CD14-positive monocyte (primary cell): ENCODE data around the gene FAM25A. TPM values are rescaled to one million over a fixed set of nuclear protein-coding genes. Genes with fewer than 3 reads are reported as not detected.
"Not testable (repeated sequence)": the region's sequence is repeated elsewhere in the genome, so short reads cannot be mapped to it uniquely, and the experiment has no call there.

Experiments
- DNase-seq, 3 donors: peaks; one replicate each; pipeline ENCODE4 v3.0.0-alpha.2; 2011 to 2022
- H2AFZ ChIP-seq: 2 replicates; pipeline ENCODE4 v1.6.0; 2012; ENCODE audit warnings: mild to moderate bottlenecking, low read depth, low read length, inconsistent platforms; ENCODE audit not compliant: insufficient read depth, poor library complexity, severe bottlenecking
- H3K27ac ChIP-seq, 2 donors: 1 replicate in 1 of 2; 2 replicates in 1 of 2; pipeline ENCODE4 v1.5.1; 2012 to 2013; ENCODE audit warnings: low read length in 2 of 2, control low read depth in 1 of 2, inconsistent platforms in 1 of 2, low read depth in 1 of 2, mild to moderate bottlenecking in 1 of 2
- H3K27me3 ChIP-seq, 2 donors: one replicate each; pipeline versions ENCODE4 v1.6.0 to v1.6.1; 2011 to 2013; ENCODE audit warnings: low read length in 2 of 2; ENCODE audit not compliant: control insufficient read depth in 2 of 2, insufficient read depth in 2 of 2
- H3K36me3 ChIP-seq, 2 donors: replicated peaks in 1 of 2; 1 replicate in 1 of 2; 2 replicates in 1 of 2; pipeline versions ENCODE4 v1.5.1 to v1.6.1; 2012 to 2013; ENCODE audit warnings: low read length in 2 of 2, control low read depth in 1 of 2, inconsistent platforms in 1 of 2, mild to moderate bottlenecking in 1 of 2; ENCODE audit not compliant: insufficient read depth in 2 of 2, control insufficient read depth in 1 of 2
- H3K4me1 ChIP-seq, 2 donors: 1 replicate in 1 of 2; 2 replicates in 1 of 2; pipeline versions ENCODE4 v1.5.1 to v1.6.1; 2012 to 2013; ENCODE audit warnings: low read length in 2 of 2, control low read depth in 1 of 2, inconsistent platforms in 1 of 2, mild to moderate bottlenecking in 1 of 2, moderate library complexity in 1 of 2; ENCODE audit not compliant: insufficient read depth in 2 of 2, control insufficient read depth in 1 of 2
- H3K4me2 ChIP-seq: replicated peaks from 2 replicates; pipeline ENCODE3; 2012; ENCODE audit warnings: low read length, moderate library complexity, mild to moderate bottlenecking; ENCODE audit not compliant: poor library complexity, severe bottlenecking; ENCODE audit errors: extremely low read depth
- H3K4me3 ChIP-seq, 3 experiments: fragments of 200-600 bp in 1 of 3; sonication (generic) in 1 of 3; replicated peaks in 1 of 3; 1 replicate in 2 of 3; 2 replicates in 1 of 3; pipeline ENCODE4 v1.5.1; 2011 to 2013; ENCODE audit warnings: low read length in 3 of 3, mild to moderate bottlenecking in 3 of 3, control low read depth in 2 of 3, low read depth in 2 of 3, inconsistent platforms in 1 of 3, moderate library complexity in 1 of 3
- H3K79me2 ChIP-seq: 2 replicates; pipeline ENCODE4 v1.6.0; 2012; ENCODE audit warnings: mild to moderate bottlenecking, control low read depth, inconsistent platforms, low read length, moderate library complexity; ENCODE audit not compliant: insufficient read depth
- H3K9ac ChIP-seq: 2 replicates; pipeline ENCODE4 v1.6.0; 2017; ENCODE audit warnings: low read length, mild to moderate bottlenecking; ENCODE audit not compliant: insufficient read depth, poor library complexity, severe bottlenecking
- H3K9me3 ChIP-seq, 2 donors: replicated peaks in 1 of 2; 1 replicate in 1 of 2; 2 replicates in 1 of 2; pipeline versions ENCODE4 v1.5.1 to v1.6.1; 2012 to 2013; ENCODE audit warnings: low read length in 2 of 2, control low read depth in 1 of 2; ENCODE audit not compliant: control insufficient read depth in 1 of 2, insufficient read depth in 1 of 2
- H4K20me1 ChIP-seq: 2 replicates; pipeline ENCODE4 v1.6.0; 2012; ENCODE audit warnings: mild to moderate bottlenecking, low read length, control low read depth, moderate library complexity; ENCODE audit not compliant: insufficient read depth
- H3K27ac Mint-ChIP-seq, 7 donors: one replicate each; pipeline ENCODE4 v1.8.0; 2020; ENCODE audit warnings: mild to moderate bottlenecking in 7 of 7, mixed read lengths in 7 of 7, moderate library complexity in 6 of 7, inconsistent platforms in 2 of 7
- H3K27me3 Mint-ChIP-seq, 3 donors: one replicate each; pipeline ENCODE4 v1.8.0; 2021 to 2022; ENCODE audit warnings: low read depth in 3 of 3, mild to moderate bottlenecking in 3 of 3, mixed read lengths in 3 of 3, moderate library complexity in 3 of 3, inconsistent platforms in 1 of 3
- H3K36me3 Mint-ChIP-seq, 2 donors: one replicate each; pipeline ENCODE4 v1.8.0; 2020; ENCODE audit warnings: mixed read lengths in 2 of 2, inconsistent platforms in 1 of 2, mild to moderate bottlenecking in 1 of 2
- H3K4me1 Mint-ChIP-seq: one replicate; pipeline ENCODE4 v1.8.0; 2020; ENCODE audit warnings: mild to moderate bottlenecking, mixed read lengths
- H3K4me3 Mint-ChIP-seq, 2 donors: one replicate each; pipeline ENCODE4 v1.8.0; 2020; ENCODE audit warnings: mild to moderate bottlenecking in 2 of 2, mixed read lengths in 2 of 2, moderate library complexity in 1 of 2
- H3K9me3 Mint-ChIP-seq, 7 donors: one replicate each; pipeline ENCODE4 v1.8.0; 2020 to 2022; ENCODE audit warnings: mixed read lengths in 7 of 7, mild to moderate bottlenecking in 6 of 7, moderate library complexity in 6 of 7, inconsistent platforms in 2 of 7
- WGBS: methylation state at CpG from one replicate; pipeline ENCODE4 v1.1.5; 2013; ENCODE audit warnings: missing lambda C conversion rate; ENCODE audit not compliant: insufficient coverage; 5-methylcytosine and 5-hydroxymethylcytosine counted together
- intact Hi-C, 2 donors: fragments of 100-400 bp; cut with micrococcal nuclease; formaldehyde crosslinking; loops; one replicate each; pipeline versions ENCODE4 v1.15.0 to v1.15.1; 2023
- polyA plus RNA-seq, 3 donors: library from polyadenylated mRNA; depleted of rRNA in 1 of 3; unstranded in 2 of 3; stranded (reverse) in 1 of 3; fragments of 300-500 nt in 2 of 3; fragments of >200 nt in 1 of 3; fragmentation: Illumina TruSeq in 2 of 3; gene quantifications; 1 replicate in 2 of 3; 2 replicates in 1 of 3; pipeline ENCODE4 v1.2.3, GENCODE V29; 2012 to 2021
- TF ChIP-seq, protein P1 (sequence below): fragments of 200-600 bp; IDR thresholded peaks from one replicate; pipeline ENCODE4 v1.8.0; 2022; ENCODE audit warnings: antibody characterized with exemption, mild to moderate bottlenecking

Gene FAM25A
- polyA plus RNA-seq, 3 donors = not detected

DNA sequence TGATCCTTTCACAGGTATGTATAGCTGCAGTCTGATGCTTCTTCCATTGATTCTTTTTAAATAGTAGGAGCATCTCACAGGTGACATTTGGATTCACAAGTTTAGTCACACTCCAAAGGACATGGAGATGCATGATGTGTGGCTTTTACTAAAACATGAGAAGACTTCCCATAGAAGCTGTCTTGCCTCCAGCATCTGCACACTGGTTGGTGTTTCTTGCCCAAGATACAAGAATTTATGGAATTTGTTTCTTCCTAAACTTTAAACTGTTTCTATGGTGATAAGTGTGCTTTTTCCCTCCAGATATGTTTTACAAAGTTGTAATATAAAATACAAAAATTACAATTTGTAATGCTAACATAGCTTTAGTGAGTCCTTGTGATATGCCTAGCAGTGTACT, 27.6 kb upstream of the FAM25A start:
- Histone ChIP-seq H4K20me1 (no peaks in the 10 kb centered on the region), H3K9ac (no peak overlapping the region), H3K4me1 (no peaks in the 10 kb centered on the region), H3K9me3 (no peaks in the 10 kb centered on the region), H2AFZ (no peak overlapping the region), H3K4me2 (no peak overlapping the region), H3K79me2 (no peaks in the 10 kb centered on the region), H3K4me3 (no peak overlapping the region), H3K27me3 (no peaks in the 10 kb centered on the region), H3K36me3 (no peaks in the 10 kb centered on the region), H3K27ac (no peak overlapping the region)
- no peak for DNase-seq
- H3K27me3 Mint-ChIP-seq = peaks cover 0 to 6% (median 0%) of the 10 kb centered on the region in 3 donors
- intact Hi-C loops = no loop called here
- H3K36me3 Mint-ChIP-seq = no peaks in the 10 kb centered on the region
- H3K4me1 Mint-ChIP-seq = no peaks in the 10 kb centered on the region
- peaks cover 0 to 2% (median 0%) of the 10 kb centered on the region in 7 donors for H3K9me3 Mint-ChIP-seq
- H3K27ac Mint-ChIP-seq = no peak overlapping the region
- H3K4me3 Mint-ChIP-seq = no peak overlapping the region
- TF ChIP-seq, protein P1, sequence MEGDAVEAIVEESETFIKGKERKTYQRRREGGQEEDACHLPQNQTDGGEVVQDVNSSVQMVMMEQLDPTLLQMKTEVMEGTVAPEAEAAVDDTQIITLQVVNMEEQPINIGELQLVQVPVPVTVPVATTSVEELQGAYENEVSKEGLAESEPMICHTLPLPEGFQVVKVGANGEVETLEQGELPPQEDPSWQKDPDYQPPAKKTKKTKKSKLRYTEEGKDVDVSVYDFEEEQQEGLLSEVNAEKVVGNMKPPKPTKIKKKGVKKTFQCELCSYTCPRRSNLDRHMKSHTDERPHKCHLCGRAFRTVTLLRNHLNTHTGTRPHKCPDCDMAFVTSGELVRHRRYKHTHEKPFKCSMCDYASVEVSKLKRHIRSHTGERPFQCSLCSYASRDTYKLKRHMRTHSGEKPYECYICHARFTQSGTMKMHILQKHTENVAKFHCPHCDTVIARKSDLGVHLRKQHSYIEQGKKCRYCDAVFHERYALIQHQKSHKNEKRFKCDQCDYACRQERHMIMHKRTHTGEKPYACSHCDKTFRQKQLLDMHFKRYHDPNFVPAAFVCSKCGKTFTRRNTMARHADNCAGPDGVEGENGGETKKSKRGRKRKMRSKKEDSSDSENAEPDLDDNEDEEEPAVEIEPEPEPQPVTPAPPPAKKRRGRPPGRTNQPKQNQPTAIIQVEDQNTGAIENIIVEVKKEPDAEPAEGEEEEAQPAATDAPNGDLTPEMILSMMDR = no peak

DNA sequence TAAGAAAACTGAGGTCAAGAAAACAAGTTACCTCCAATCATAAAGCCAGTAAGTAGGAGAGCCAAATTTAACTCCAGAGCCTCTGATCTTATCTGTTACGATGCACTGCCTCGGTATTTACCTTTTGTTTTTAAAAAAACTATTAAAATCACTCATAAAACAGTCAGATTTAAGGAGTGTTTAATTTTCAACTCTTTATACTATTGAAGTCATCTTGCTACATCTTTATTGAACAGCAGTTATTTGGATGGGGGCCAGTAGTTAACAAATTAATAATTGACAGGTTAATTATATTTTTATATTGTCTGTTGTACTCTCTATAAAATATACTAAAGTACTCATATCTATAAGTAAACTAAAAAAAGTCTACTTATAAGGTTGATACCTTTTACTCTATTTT, 27.2 kb upstream of the FAM25A start:
- Histone ChIP-seq H3K9me3 (no peaks in the 10 kb centered on the region), H4K20me1 (no peaks in the 10 kb centered on the region), H3K36me3 (no peaks in the 10 kb centered on the region), H2AFZ (no peak overlapping the region), H3K27me3 (no peaks in the 10 kb centered on the region), H3K4me2 (no peak overlapping the region), H3K79me2 (no peaks in the 10 kb centered on the region), H3K9ac (no peak overlapping the region), H3K4me1 (no peaks in the 10 kb centered on the region), H3K4me3 (no peak overlapping the region), H3K27ac (no peak overlapping the region)
- Mint-ChIP-seq H3K27ac (no peak overlapping the region), H3K4me3 (no peak overlapping the region), H3K27me3 (peaks cover 0 to 6% (median 0%) of the 10 kb centered on the region in 3 donors), H3K4me1 (no peaks in the 10 kb centered on the region), H3K9me3 (peaks cover 0 to 2% (median 0%) of the 10 kb centered on the region in 7 donors), H3K36me3 (no peaks in the 10 kb centered on the region)
- intact Hi-C loops = no loop called here
- no CpG with 5 or more reads among the region's 2 CpGs for WGBS
- TF ChIP-seq, protein P1 = no peak
- DNase-seq = no peak

DNA sequence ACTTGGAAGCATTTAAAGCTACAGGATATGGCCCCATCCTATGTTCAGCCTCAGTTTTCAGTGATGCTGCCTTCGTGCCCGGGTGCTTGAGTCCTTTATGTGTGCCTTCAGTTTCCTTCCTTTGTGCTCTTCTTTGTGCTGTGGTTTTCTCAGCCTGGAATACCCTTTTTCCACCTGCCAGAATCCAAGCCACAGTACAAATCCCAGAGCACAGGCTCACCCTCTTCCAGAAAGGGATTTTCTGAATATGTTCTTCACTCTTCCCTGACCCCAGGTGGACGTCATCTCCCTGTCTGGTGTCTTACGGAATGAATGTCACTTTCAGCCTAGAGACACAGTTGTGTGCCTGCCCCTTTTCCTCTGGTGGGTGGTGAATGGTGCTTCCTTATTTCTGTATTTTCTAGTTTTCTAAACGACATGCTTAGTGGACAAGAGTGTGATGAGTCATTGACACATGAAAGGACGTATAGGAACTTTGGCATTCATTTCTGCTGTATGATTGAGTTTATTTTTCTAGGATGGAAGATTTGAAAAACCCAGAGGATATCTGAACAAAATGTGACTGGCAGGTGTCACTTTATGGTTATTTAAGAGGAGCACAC, 20.2 kb upstream of the FAM25A start:
- intact Hi-C loops, H3K9me3 ChIP-seq, H3K9me3 Mint-ChIP-seq, H3K27me3 ChIP-seq, H3K36me3 Mint-ChIP-seq, H3K9ac ChIP-seq, H2AFZ ChIP-seq, H3K27me3 Mint-ChIP-seq, H3K4me1 ChIP-seq, H3K36me3 ChIP-seq, H3K4me1 Mint-ChIP-seq, H3K4me3 Mint-ChIP-seq, H4K20me1 ChIP-seq, H3K4me3 ChIP-seq, H3K27ac ChIP-seq, H3K4me2 ChIP-seq, H3K79me2 ChIP-seq: not testable (repeated sequence)
- DNase-seq = peak; percentile 47 to 81 (median 64)
- WGBS = no CpG with 5 or more reads among the region's 6 CpGs
- peak overlapping the region in 4 of 7 donors; percentile 3 to 86 (median 70) for H3K27ac Mint-ChIP-seq
